GM12801 (cell line): ENCODE measurements around the gene EEPD1.

Source experiments
- TF ChIP-seq, protein P1 (sequence below): IDR thresholded peaks from one replicate; pipeline ENCODE4 v1.5.1; 2011; ENCODE audit warnings: control low read depth; ENCODE audit not compliant: insufficient read length; ENCODE audit errors: extremely low read depth

EEPD1 gene

DNA sequence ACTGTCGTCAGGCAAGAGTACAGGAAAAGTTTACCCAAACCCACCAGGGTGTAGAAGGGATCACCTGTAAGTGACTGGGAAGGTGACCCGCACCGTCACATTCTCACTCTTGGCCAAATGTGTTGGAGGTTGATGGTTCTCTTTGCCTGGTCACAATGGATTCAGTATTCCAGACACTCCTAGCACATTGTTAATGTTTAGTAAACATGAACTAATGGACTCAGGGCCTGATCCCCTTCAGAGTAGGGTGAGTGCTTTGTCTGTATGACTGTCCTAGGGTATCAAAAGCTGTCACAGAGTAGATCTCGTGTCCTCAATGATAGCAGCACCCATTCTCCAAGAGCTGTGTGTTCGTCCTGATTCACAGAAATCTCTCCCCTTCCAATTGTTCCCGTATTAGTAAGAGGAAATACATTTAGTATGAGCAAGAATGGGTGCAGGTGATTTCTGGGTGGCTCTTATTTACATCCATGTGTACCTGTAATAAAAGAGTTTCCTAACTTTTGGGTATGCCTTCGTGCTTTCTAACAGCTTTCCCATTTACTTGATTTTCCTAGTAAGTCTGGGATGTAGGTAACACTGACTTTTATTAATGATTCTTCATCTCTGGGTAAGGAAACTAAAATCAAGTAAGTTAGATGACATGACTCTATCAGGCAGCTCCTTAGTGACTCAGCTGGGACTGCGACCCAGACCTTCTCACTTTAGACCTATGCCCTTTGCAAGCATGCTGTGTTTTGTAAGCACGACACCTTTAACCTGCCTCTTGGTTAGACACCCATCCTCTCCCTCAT, 4.7 kb downstream of the EEPD1 start:
- TF ChIP-seq, protein P1, sequence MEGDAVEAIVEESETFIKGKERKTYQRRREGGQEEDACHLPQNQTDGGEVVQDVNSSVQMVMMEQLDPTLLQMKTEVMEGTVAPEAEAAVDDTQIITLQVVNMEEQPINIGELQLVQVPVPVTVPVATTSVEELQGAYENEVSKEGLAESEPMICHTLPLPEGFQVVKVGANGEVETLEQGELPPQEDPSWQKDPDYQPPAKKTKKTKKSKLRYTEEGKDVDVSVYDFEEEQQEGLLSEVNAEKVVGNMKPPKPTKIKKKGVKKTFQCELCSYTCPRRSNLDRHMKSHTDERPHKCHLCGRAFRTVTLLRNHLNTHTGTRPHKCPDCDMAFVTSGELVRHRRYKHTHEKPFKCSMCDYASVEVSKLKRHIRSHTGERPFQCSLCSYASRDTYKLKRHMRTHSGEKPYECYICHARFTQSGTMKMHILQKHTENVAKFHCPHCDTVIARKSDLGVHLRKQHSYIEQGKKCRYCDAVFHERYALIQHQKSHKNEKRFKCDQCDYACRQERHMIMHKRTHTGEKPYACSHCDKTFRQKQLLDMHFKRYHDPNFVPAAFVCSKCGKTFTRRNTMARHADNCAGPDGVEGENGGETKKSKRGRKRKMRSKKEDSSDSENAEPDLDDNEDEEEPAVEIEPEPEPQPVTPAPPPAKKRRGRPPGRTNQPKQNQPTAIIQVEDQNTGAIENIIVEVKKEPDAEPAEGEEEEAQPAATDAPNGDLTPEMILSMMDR, result no peak

DNA sequence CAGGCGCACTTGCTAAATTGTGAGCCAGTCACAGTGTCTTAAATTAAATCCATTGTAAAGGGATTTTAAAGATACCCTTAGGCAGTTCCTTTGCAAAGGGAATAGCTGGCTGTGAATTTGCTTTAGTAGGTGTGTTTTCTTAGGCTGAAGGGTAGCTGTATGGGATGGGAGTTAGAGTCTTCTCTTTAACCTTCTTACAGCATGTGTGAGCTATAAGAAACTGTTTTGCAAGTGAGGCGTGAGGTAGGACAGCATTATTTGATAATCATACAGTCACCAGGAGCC, 5.2 kb downstream of the EEPD1 start:
- TF ChIP-seq, protein P1, result no peak

DNA sequence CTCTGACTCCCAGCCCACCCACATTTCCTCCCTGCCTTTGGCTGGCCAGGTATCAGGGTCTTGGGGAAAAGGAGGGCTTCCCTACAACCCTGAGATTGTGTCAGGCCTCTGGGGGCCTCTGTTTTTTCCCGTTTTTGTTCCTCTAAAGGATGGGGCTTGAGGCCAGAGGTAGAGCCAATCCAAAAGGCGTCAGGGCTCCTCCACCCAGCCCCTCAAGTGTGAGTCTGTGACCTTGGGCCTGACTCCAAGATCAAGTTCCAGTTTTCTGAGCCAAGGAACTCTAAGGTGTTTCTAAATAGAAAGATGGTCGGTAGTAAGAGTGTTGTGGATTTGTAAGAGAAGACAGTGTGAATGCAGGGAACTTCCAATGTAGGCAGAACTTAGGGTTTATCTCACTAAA, 6.6 kb downstream of the EEPD1 start:
- TF ChIP-seq, protein P1, result no peak

DNA sequence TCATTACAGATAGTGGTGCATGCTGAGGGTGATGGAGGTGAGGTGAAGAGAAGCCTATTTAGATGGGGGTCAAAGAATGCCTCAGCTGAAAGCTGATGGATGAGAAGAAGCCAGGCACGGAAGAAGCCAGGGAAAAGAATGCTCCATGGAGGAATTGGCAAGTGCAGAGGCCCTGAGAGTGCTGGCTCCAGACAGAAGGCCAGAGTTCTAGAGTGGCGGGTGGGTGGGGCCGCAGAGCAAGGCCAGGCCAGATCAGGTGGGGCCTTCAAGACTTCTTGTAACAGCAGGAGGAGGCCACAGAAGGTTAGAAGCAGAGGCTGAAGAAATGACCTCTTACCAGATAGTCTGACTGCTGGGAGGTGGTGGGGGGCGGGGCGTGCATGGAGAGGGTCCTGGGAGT, 7.3 kb downstream of the EEPD1 start:
- TF ChIP-seq, protein P1, result no peak

DNA sequence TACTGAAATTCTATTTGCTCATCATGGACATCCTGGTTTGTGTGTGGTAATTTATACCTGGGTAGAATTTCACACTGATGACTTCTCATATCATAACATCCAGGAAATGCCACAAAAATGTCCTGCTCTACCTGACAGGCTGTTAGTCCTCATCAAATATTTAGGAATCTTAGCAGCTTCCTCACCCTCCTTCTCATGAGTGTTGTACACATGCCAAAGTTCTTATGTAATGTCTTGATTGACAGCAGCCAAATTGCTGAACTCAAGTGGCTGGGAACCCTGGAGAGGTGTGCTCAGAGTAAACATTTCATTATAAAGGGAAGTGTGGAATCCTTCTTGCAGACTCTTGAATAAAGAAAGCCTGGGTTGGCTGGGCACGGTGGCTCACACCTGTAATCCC, 8.9 kb downstream of the EEPD1 start:
- TF ChIP-seq, protein P1, result no peak

DNA sequence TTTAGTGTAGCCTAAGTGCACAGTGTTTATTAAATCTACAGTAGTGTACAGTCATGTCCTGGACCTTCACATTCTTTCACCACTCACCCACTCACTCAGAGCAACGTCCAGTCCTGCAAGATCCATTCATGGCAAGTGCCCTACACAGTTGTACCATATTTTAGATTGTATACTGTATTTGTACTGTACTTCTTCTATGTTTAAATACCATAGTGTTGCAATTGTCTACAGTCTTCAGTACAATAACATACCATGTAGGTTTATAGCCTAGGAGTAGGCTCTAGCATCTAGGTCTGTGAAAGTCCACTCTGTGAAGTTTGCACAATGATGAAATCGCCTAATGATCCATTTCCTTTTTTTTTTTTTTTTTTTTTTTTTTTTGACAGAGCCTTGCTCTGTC, 12.0 kb downstream of the EEPD1 start:
- TF ChIP-seq, protein P1, result no peak

DNA sequence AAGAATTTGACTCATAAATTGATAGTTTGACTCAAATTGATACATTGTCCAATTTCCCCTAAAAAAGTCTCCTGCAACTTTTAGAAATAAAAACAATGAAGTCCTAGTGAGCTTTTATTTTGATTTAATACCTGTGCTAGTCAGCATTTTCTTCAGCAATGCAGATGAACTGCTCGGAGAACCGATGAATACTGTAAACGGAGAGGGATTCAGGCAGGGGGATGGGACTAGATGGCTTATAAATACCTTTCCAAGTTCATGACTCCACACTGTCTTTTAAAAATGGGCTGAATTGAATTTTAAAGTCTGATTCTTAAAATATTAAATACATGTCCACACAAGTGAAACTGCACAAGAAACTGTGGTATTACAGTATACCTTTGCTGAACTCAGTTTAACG, 12.7 kb downstream of the EEPD1 start:
- TF ChIP-seq, protein P1, result no peak
